Activated gamma-delta T cell treated with anti-CD3 and anti-CD28 coated beads, Interleukin-2, amount 50 U/mL, for 16 hours (primary cell): ENCODE data around the gene LRRC38.
"Not testable (repeated sequence)": the region's sequence is repeated elsewhere in the genome, so short reads cannot be mapped to it uniquely, and the experiment has no call there.

Source experiments
- DNase-seq: peaks from one replicate; pipeline ENCODE4 v3.0.0-alpha.2; 2020; ENCODE audit warnings: low read depth

Gene LRRC38

GRCh38 chr1:13462682-13463081 is 51.1 kb downstream of the LRRC38 start:
- DNase-seq: no peak

- DNase-seq: no peak
Observed at GRCh38 chr1:13461977-13462376, 51.8 kb downstream of the LRRC38 start.

DNA sequence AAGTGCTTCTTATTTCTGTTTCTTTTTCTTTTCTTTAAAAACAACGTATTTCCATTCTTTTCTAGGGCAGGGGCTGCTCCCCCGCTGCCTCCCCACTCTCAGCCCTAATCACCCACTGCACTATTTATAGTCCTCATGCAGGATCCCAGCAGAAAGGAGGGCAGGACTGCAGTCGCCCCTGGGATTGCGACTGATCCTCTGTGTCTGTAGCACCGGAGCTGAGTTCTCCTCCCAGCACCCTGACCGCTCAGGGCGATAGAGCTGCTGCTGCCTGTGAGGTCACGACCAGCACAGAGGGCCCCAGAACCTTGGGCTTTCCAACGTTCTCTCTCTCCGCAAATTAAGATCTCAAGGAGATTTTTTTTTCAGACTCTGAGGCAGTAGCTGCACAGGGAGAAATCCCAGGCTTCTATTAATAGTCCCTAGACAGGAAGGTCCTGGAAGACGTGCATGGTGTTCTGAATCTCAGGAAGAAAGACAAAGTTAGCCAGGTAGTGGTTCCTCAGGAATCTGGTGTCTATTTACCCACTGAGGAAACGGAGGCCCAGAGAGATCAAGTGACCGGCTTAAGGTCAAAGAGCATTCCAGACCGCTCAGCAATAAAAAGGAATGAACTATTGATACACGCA is 56.8 kb downstream of the LRRC38 start:
- DNase-seq: no peak

- DNase-seq: no peak
Observed at GRCh38 chr1:13451399-13451965, 62.3 kb downstream of the LRRC38 start.

DNA sequence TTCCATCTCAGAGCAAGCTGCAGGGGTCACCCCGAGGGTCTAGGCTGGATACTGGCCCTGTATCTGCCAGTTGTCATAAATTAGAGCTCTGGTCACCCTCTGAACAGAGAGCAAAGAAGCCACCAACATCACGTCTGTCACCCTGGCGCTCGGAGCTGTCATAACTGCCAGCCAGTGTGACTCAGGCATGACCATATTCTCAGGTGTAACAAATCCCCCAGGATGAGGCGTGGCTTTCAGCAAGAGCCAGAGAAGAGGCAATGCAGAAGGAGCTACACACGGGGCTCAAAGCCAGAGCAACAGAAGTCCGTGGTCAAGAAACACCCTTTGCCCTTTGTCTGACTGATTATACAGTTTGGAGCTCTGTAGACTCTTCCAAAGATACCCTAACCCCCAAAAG is 63.6 kb downstream of the LRRC38 start:
- no peak for DNase-seq

GRCh38 chr1:13443335-13443979 is 70.3 kb downstream of the LRRC38 start:
- DNase-seq: no peak

DNA sequence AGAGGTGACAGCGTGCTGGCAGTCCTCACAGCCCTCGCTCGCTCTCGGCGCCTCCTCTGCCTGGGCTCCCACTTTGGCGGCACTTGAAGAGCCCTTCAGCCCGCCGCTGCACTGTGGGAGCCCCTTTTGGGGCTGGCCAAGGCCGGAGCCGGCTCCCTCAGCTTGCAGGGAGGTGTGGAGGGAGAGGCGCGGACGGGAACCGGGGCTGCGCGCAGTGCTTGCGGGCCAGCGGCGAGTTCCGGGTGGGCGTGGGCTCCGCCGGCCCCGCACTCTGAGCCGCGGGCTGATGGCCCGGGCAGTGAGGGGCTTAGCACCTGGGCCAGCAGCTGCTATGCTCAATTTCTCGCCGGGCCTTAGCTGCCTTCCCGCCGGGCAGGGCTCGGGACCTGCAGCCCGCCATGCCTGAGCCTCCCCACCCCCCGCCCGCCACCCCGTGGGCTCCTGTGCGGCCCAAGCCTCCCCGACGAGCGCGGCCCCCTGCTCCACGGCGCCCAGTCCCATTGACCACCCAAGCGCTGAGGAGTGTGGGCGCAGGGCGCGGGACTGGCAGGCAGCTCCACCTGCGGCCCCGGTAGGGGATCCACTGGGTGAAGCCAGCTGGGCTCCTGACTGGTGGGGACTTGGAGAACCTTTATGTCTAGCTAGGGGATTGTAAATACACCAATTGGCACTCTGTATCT is 74.6 kb downstream of the LRRC38 start:
- DNase-seq: not testable (repeated sequence)

DNA sequence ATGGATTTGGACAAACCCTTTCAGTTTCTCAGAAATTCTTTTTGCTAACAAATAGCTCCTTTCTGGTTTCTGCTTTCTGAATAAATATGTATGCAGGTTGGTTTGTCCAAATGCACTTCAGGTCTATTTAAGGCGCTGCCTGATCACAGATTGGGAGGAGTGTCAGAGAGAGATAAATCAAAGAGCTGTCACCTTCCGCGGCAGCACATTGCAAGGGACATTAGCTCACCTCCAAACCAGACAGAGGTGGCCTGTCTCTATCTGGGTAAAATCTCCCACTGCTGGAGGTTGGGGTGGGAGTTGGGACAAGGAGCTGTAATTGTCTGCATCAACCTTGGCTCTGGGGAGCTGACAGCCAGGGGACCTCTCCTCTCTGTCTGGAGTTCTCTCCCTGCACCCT is 78.3 kb downstream of the LRRC38 start:
- no peak for DNase-seq

DNA sequence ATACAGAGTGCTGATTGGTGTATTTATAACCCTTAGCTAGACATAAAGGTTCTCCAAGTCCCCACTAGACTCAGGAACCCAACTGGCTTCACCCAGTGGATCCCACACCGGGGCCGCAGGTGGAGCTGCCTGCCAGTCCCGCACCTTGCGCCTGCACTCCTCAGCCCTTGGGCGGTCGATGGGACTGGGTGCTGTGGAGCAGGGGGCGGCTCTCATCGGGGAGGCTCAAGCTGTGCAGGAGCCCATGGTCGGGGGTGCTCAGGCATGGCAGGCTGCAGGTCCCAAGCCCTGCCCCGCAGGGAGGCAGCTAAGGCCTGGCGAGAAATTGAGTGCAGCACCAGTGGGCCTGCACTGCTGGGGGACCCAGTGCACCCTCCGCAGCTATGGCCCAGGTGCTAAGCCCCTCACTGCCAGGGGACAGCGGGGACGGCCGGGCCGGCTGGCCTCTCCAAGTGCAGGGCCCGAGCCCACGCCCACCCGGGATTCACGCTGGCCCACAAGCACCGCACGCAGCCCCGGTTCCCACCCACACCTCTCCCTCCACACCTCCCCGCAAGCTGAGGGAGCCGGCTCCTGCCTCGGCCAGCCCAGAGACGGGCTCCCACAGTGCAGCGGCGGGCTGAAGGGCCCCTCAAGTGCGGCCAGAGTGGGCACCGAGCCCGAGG is 80.0 kb downstream of the LRRC38 start:
- DNase-seq: not testable (repeated sequence)

DNA sequence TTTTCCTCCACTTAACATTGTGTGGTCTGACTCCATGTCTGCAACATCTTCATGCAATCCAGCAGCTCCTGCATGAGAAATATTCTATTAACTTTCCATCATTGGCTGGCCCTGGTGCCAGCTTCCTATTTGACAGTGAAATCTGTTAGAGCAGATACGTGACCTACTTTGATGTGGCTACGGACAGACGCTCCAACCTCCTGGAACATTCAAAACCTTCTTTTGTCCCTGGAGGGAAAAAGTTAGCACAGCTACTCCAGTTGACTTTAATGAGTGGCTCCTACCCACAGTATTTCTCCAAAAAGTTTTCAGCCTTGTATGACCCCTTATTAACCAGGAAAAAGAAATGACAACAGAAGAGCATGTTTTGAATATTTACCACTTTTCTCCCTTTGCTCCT is 81.6 kb downstream of the LRRC38 start:
- DNase-seq: no peak

DNA sequence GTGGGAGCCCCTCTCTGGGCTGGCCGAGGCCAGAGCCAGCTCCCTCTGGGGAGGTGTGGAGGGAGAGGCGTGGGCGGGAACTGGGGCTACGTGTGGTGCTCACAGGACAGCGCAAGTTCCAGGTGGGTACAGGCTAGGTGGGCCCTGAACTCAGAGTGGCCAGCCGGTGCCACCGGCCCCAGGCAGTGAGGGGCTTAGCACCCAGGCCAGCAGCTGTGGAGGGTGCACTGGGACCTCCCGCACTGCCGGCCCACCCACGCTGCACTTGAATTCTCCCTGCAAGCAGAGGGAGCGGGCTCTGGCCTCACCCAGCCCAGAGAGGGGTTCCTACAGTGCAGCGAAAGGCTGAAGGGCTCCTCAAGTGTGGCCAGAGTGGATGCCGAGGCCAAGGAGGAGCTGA is 83.3 kb downstream of the LRRC38 start:
- no peak for DNase-seq
